NCI-H1092 treated with DMSO at 0.1 percent for 48 hours (cell line): ENCODE results near the gene ANKH.
"Not testable (repeated sequence)": the region's sequence is repeated elsewhere in the genome, so short reads cannot be mapped to it uniquely, and the experiment has no call there.

Experiments used
- DNase-seq: peaks from one replicate; lab custom pipeline; 2025; lab: John Stamatoyannopoulos, UW

Gene ANKH

DNA sequence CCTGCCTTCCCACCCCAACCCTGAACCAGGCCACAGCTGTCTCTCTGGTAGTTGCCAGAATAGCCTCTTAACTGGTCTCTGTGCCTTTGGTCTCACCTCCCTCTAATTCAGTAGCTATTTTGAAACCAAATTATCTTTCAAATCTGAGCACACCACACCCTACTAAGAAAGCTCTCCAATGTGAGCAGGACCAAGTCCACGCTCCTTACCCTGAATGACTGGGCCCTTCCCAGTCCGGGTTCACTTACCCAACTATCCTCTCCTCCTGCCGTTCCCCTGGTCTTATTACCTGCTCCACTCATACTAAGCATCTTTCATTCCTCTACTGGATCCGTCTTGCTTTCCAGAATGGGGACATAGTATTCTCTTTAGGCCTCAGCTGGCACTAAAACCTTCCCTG, 16.8 kb downstream of the ANKH start:
- DNase-seq, result no peak

DNA sequence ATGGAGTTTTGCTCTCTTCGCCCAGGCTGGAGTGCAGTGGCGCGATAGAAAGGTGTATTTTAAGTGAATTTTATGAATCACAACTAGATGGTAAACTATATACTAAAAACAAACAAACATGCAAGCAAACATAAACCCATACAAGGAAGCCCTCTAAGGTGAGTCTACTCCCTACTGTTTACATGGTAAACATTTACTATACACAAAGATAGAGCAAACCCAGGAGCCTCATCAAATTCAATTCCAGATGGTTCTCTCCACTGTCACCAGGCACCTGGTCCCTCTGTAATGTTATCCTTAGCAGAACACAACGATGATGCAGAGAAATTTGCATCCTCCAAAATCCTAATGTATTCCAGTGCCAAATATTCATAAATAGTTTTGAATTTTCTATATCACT, 17.9 kb downstream of the ANKH start:
- DNase-seq, result no peak

DNA sequence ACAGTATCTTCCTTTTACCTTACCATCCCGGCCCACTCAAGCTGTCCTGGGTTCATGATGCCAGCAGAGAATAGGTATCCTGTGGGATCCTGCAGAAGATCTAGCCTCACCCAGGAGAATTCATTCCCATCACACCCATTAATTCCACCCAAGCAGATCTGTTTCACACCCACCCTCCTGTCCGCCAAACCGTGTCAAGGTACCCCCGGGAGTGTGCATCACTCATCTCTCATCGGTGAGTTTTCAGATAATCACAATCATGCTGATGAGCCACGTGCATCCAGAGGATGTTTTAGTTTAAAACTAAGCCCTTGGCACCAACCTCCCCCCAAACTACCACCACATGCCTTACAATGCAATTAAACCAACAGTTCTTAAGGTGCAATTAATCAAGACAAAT, 18.8 kb downstream of the ANKH start:
- DNase-seq, result no peak

DNA sequence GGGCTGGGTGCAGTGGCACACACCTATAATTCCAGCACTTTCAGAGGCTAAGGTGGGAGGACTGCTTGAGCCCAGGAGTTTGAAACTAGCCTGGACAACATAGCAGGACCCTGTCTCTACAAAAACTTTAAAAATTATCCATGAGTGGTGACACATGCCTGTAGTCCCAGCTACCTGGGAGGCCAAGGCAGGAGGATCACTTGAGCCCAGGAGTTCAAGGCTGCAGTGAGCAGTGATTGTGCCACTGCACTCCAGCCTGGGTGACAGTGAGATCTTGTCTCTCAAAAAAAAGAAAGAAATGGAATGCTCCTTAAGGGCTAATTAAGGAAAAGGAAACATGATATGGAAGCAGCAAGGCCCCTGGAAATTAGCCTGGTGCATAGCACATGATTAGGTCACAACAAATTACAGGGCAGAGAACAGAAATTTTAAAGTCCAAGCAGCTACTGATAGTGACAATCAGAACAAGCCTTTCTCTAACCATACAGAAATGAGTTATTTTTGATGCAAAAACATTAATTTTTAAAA, 19.5 kb downstream of the ANKH start:
- DNase-seq, result no peak

DNA sequence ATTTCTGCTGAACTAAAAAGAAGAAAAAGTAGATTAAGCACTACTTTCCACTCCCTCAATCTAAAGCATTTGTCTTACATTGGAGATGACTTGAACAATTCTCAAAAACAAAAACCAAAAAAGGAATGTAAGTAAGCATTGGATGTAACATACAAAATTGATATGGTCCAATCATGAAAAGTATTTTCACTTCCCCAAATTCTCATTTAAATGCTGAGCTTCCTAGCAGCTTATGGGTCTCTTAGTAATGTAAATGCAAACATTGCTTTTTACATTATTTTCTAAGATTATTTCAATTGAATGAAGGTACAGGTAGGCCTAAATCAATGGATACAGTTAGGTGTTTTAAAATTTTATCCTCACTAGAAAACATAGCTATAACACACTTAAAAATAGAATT, 20.0 kb downstream of the ANKH start:
- DNase-seq, result no peak

DNA sequence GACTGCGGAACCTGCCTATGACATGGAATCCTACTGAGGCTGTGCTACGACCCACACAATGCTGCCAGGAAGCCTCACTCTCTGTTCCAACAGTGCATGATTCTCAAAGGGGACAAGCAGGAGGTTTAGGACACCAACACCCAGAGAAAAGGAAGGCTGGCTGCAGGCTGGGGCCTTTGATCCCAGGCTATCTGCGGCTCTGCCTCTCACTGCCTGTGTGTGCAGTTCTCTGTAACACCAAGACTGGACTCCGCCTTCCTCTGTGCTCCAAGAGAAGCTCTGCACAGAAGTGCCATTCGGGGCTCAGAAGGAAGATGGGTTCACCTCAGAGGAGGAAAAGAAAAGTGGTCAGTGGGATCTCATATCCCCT, 20.5 kb downstream of the ANKH start:
- DNase-seq, result no peak

DNA sequence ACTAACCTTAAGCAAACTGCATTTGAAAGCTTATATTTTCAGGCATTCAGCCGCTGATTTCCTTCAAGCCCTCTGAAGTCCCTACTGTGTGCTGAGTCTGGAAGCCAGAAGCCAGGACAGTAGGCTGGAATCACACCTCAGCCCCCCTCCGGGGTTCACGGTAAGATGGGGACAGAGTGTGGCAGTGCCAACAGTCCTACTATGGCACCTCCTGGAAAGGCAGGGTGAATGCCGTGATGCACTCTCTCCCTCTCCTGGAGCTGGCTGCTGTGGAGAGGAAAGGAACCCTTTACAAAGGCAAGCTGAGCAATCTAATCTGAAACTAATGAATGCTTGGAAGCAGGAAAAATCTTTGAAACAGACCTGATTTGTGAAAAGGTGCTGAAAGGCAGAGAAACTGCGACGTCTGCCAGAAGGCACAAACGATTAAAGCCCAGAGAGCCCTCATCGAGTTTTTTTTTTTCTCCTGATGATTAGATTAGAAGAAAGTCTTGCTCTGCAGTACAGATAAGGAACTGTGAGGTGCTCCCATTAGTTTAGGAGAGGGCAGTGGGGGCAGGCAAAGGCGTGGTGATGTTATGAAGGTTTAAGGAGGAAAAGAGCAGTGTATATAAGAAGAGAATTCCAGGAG, 21.0 kb downstream of the ANKH start:
- DNase-seq, result no peak

DNA sequence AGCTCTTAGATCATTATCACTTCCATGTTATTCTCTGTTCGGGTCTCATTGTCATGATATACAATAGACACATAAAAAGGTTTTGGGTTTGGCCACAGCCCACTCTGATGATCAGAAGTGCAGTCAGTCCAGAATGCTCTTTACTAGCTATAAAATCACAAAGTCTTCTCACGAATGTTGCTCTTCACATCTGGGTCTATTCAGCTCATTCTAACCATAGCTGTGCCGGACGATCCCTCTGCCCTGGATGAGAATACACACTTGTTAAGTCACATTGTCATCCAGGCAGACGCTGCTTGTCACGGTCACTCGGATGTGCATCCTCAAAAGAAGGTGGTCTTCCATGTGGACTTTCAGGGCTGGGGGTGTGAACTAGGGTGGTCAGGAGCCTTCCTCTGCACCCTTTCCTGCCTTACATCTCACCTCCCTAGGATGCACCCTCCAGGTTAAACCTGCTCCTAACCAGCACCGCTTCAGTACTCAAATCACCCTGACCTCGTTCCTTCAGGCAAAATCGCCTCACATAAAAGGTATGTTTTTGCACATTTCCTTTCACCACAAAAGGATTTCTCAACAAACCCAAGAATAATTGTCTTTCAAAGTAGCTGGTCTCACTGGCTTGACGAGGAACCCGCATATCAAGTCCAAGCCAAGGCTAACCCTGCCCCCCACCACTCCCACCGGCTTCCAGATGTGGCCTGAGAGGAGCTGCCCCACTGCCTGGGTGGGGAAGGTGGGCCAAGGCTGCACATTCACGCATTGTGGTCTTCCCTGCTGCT, 21.9 kb downstream of the ANKH start:
- no peak for DNase-seq

DNA sequence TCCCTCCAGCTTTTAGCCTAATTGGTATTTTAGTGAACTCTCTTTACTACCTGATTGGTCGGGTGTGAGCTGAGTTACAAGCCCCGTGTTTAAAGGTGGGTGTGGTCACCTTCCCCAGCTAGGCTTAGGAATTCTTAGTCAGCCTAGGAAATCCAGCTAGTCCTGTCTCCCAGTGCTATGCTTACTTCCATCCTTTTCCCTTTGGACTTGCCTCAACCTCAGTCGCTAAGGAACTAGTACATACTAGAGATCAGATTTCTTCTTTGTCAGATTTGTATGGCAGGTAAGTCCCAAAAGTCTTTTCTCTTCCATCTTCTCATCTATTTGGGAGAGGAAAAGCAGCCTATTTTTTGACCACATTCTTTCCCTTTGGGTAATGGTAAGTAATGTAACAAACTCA, 22.6 kb downstream of the ANKH start:
- DNase-seq, result not testable (repeated sequence)

DNA sequence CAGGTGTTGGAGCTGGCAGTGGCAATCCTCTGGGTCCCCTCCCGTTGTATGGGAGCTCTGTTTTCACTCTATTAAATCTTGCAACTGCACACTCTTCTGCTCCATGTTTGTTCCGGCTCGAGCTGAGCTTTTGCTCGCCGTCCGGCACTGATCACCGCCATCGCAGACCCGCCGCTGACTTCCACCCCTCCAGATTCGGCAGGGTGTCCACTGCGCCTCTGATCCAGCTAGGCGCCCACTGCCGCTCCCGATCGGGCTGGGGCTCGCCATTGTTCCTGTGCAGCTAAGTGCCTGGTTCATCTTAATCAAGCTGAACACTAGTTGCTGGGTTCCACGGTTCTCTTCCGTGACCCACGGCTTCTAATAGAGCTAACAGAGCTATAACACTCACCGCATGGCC, 23.2 kb downstream of the ANKH start:
- DNase-seq, result no peak

DNA sequence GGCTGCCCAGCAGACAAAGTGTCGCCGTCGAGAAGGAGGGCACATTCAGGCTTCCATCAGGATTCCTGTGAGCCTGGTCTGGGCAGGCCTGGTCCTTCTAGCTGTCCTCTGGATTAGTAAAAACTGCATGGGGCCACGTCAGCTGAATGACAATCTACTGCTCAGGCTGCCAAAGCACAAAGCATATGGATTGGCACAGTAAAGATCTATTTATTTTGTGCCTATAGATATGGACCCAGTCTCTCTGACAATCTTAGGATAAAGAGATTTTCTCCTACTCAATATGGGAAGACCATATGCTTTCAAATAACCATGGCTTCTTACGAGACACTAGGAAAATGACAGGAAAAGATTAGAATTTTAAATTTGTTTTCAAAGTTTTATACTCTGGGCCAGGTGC, 24.1 kb downstream of the ANKH start:
- no peak for DNase-seq

DNA sequence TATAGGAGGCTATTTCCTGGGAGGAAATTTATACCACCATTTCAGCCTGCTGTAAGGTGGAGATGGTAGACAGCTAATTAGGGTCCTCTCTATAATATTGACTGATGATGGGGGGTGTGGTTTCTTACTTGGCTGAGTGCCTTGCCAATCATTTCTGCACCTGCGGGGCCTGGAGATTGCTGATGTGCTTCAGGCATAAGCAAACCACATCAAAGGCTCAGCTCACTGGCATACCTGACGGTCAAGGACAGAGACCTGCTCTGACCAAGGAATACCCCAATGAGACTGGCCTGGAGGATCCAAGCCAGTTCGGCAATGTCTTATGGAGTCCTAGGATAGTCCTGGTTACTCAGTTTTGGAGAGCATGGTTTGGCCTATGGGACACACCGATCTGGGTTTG, 29.5 kb downstream of the ANKH start:
- DNase-seq, result peak; percentile 10

DNA sequence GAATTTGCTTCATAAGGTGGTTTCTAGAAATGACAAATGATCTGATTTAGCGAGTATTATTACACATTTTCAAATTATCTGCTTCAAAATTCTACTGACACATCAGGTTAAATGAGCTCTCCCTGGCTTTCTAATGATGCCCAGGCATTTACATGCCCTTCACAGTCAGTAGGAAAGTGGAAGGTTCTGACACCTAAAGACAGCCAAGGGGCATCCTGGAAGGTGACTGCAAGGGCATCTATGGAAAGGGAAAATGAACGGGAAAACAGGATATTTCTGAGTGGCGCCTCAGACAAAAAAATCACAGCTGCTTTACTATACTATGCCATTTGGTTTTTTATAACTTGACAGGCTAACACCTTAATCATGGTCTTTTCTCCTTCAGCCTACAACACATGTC, 31.0 kb downstream of the ANKH start:
- no peak for DNase-seq

DNA sequence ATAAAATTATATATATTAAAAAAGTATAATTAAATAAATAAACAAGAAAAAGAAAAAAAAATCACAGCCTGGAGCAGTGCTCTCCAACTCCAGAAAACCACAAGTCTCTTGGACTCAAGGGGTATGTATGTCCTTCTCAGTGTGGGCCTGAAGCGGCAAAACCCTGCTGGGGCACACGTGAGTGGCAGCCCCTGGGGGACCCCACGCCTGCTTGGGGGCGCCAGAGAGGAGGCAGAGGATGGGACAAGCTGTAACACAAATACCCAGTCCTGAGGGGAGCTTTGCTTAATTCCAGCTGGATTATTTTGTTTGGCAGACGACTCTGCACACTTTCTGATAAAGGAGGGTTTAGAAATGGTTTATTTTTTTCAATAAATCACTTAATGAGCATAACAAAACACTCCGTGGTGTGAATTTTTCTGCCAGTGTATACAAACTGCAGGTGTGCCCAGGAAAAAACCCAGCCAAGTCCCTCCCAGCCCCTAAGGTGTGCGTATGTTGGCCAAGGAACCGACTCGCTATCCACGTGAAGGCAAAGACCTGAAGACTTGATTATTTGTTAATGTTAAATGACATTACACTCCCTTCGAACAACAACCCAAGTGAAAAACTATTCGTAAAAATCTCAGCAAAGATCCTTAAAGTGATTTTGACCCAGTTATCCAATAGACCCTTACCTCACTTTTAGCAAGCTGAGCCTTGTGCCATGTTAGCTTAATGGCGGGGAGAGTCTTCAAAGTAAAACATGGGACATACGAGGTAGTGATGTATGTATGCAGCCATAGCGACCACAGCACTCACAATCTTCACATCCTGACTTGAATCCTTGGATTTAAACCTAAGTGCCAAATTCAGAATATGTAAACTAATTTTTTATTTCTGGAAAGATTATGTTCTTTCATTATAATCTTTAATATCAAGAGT, 32.9 kb downstream of the ANKH start:
- DNase-seq, result no peak

DNA sequence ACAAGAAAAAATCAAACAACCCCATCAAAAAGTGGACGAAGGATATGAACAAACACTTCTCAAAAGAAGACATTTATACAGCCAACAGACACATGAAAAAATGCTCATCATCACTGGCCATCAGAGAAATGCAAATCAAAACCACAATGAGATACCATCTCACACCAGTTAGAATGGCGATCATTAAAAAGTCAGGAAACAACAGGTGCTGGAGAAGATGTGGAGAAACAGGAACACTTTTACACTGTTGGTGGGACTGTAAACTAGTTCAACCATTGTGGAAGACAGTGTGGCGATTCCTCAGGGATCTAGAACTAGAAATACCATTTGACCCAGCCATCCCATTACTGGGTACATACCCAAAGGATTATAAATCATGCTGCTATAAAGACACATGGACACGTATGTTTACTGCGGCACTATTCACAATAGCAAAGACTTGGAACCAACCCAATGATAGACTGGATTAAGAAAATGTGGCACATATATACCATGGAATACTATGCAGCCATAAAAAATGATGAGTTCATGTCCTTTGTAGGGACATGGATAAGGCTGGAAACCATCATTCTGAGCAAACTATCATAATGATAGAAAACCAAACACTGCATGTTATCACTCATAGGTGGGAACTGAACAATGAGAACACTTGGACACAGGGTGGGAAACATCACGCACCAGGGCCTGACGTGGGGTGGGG, 34.0 kb downstream of the ANKH start:
- not testable (repeated sequence) for DNase-seq

DNA sequence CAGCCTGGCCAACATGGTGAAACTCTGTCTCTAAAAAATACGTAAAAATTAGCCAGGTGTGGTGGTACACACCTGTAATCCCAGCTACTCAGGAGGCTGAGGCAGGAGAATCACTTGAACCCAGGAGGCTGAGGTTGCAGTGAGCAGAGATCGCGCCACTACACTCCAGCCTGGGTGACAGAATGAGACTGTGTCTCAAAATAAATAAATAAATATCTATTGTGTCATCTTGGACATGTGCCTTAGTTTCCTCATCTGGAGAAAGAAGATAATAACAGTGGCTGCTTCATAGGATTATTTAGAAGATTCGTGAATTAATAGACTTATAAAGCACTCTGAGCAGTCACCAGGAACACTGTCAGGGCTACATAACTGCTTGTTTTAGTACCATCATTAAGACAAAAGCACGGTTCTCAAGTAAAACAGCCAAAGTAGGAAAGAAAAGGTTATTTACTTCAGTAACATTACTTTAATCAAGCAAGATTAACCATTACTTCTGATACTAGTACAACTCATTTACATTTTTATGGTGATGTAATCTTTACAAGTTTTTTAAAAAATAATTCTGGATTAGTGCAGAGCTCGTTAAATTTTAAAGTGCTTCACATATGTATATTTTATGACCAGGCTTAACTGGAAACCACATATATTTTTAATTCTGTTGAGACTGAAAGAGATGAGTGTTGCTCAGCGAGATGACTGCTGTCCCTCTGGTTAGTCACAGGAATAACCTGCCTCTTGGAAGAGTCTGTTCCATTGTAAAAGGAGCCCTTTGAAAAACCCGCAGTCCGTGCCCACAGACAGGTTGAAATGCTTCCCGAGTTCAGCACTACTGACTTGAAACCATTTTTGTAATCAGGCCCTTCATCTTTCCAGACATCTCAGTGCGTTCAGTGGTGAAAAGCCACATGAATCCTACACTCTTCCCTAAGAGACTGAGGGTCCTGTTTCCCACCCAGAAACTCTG, 36.7 kb downstream of the ANKH start:
- no peak for DNase-seq

DNA sequence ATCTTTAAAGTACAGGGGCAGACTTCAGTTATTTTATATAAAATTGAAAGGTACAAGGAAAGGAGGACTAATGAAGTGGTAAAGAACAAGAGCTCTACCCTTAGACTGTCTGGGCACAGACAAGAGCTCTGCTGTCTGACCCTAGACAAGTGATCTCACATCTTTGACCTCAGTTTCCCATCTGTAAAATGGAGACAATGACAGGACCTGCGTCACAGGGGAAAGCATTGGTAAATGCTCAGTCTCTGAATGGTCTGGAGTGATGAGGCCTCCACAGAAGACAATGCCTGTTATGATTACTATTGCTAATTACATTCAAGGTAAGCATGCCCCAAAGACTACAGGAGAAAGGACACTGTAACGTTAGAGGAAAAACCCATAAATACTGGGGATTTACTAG, 37.5 kb downstream of the ANKH start:
- no peak for DNase-seq

DNA sequence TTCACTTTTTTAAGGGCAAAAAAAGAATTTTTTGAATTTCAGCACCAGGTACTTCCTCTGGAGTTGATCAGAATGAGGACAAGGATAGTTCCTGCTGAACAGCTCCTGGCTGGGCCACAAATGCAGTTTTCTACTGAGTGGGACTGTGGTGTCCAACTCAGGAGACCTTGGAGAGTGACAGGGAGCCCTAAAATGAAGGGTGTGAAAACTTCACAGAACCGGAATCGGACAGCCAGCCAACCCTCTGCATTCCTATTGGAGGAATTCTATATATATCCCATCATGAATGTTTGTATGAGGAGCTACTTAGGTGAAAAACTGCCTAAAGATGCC, 40.6 kb downstream of the ANKH start:
- DNase-seq, result no peak

DNA sequence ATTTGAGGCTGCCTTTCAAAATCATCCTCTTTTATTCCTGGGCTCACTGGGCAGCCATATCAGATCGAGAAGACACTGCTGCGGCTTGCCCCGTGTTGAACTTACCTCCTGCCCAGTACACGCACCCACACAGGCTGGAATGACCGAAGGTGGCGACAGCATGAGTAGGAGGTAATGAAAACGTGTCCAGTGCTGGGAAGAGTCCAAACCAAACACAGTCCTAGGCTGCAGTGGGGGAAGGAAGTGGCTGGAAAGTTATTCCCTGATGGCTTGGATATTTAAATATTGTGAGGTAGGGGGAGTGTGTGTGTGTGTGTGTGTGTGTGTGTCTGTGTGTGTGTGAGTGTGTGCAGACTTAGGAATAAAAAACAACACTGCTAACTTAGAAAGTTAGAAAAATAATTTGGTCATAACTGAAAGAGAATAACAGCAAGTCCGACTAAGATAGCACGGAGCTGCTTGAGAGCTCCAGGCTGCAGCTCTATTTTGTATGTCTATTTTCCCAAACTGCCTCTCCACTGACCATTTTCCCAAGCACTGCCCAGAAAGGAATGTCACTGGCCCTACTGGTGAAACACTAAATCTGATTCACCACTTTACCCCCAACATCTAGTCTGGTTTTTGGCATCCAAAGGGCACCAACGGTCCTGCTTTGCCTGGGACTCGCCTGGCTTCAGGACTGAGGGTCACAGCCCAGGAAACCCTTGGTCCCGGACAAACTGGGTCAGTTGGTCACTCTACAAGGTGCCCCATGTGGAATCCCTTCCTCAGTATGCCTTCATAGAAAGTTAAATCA, 41.2 kb downstream of the ANKH start:
- DNase-seq, result no peak

DNA sequence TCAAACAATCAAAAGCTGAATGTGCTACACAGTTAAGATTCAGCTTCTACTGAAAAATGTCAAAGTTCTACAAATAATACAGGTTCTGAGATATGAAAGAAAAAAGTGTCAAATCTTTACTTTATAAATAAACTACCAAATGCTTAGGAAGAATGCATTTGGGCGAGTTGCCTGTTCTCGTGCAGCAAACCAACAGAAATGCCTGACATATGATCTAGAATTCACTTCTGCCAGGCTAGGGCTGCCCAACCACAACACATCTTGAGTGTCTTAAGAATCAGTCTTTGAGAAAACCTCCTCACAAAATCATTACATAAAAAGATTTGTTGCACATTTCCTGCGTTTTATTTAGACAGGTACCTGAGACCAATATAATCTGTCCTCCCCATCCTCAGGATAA, 42.2 kb downstream of the ANKH start:
- DNase-seq, result no peak
